HG02938 (cell line): ENCODE measurements around the gene SHC4.

Experiments used
- ATAC-seq: cut with Tn5 transposase; IDR thresholded peaks from one replicate; pipeline ENCODE4 v1.9.1; 2021; ENCODE audit warnings: mild to moderate bottlenecking, moderate library complexity; ENCODE audit not compliant: unreplicated experiment

SHC4 gene, protein sequence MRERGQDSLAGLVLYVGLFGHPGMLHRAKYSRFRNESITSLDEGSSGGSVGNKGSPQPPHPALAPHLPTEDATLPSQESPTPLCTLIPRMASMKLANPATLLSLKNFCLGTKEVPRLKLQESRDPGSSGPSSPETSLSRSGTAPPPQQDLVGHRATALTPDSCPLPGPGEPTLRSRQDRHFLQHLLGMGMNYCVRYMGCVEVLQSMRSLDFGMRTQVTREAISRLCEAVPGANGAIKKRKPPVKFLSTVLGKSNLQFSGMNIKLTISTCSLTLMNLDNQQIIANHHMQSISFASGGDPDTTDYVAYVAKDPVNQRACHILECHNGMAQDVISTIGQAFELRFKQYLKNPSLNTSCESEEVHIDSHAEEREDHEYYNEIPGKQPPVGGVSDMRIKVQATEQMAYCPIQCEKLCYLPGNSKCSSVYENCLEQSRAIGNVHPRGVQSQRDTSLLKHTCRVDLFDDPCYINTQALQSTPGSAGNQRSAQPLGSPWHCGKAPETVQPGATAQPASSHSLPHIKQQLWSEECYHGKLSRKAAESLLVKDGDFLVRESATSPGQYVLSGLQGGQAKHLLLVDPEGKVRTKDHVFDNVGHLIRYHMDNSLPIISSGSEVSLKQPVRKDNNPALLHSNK

DNA sequence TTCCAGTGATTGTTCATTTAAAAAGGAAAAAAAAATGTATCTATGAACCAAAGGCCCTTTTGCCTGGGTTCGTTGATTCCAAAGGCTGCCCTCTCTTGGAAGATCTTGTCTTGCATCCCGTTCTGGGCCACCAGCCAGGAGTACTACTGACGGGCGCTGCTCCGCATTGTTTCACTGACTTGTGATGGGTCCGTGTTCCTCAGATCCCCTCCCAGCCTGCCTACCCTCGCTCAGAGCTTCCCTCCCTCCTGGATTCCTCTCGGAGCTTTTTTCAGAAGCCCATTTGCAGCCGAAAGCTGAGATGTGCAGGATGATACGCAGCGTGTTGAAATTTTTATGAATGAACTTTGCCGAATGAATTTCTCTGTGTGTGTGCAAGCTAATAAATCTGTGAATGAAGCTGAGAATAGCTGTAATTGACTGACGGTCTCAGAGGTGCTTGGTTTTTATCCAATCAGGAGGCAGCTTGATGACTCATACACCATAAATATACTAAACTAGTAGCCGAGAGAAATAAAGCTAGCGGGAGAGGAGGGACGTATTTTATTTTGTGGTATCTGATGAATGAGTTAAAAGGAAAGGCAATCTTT lies at the start of gene SHC4:
Gene SHC4 (minus strand): TSS at position 396 of the 590 bp plus-strand sequence. CDS start 904 bp downstream, outside the sequence.
- ATAC-seq: peak; percentile 38

GRCh38 chr15:48999314-48999713 lies 35.6 kb upstream of the SHC4 start:
- ATAC-seq: no peak

DNA sequence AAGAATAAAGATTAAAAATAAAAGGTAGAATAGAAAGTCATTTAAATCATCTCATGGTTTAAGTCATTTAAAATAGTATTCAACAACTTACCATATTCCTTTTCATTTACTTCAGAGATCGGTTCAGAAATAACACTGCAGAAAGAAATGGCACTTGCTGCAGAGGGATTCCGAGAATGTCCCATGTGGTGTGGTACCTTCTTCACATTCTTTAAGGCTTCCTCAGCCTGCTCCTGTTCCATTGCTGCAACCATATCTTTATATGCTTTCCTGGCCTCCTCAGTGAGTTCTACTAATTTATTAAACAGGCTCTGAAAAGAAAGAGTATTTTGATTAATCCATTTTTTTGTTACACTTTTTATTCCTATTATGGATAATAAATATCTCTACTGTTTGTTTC lies 32.6 kb upstream of the SHC4 start:
- no peak for ATAC-seq

DNA sequence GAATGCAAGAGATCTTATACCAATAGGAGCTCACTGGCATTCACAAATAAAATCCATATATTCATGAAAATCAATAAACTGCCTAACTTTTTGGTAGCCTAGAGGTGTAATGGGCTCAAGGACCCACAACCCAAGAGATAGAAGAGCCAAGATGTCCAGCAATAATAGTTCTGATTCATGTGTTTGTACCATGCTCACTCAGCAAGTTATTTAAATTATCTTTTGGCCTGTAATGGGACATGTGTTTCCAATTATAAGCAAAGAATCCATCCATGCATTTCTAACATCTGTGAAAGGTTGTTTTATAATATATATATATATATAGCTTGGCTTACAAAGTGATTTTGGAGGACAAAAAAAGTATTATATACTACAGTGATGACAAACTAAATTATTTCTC lies 29.7 kb upstream of the SHC4 start:
- ATAC-seq: no peak

DNA sequence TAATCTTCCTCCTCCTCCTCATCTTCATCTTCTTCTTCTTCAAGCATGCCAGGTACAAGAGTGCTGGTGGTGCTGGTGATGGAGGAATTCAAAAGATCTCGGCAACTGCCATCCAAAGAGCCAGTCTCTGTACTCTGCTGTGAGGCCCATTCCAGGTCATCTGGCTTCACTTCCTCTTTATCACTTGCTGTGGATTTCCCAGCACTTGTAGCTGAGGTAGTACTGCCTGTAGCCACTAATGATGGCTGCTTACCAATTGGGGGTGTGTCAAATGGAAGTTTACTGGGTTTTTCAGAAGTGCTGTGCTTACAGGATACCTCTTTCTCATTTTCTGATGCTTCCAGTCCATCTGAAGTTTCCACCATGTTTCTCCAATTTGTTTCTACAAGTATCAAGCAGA lies 28.8 kb upstream of the SHC4 start:
- ATAC-seq: peak; percentile 88

GRCh38 chr15:48992096-48992495 lies 28.4 kb upstream of the SHC4 start:
- no peak for ATAC-seq

GRCh38 chr15:48989170-48989569 lies 25.5 kb upstream of the SHC4 start:
- no peak for ATAC-seq

- ATAC-seq: no peak
Observed at GRCh38 chr15:48987142-48987541, 23.4 kb upstream of the SHC4 start.

- no peak for ATAC-seq
Observed at GRCh38 chr15:48986240-48986639, 22.5 kb upstream of the SHC4 start.

DNA sequence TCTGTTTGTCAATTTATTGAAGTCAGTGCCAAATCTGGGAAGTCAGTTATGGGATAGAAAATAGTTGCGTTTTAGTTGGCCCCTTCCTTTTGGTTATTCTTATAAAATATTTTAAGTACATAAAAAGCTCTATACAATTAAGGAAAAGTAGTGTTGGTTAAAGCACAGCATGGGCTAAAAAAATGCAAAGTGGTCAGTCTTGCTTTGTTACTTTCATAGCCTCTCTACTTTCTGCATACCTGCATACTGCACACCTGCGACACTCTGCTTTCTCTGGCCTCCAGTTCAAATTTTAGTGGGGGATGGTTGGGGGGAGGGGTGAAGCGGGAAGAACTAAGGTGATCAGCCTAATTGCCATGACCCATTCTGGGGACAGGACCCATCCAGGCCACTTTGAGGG lies 21.8 kb upstream of the SHC4 start:
- ATAC-seq: no peak

GRCh38 chr15:48984811-48985352 lies 21.2 kb upstream of the SHC4 start:
- ATAC-seq: no peak

GRCh38 chr15:48984021-48984710 lies 20.4 kb upstream of the SHC4 start:
- ATAC-seq: no peak

- ATAC-seq: no peak
Observed at GRCh38 chr15:48983300-48983699, 19.6 kb upstream of the SHC4 start.

DNA sequence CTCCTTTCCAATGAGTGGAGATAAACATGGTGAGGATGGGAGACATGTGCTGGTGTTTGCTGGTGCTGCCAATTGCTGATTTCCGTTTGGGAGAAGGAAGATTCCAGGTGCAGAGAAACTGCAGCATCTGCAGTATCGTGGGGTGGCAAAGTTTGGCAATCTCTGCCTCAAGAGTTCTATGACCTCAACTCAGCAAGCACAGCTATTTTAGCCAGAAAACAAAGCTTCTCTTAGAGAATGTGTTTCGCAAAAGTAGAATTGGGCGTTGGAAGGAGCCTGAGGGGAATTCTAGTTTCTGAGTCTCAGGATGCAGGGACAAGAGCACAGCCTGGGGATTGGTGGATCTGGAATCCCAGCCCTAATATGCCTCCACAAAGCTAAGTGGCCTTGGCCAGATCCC lies 18.2 kb upstream of the SHC4 start:
- no peak for ATAC-seq

DNA sequence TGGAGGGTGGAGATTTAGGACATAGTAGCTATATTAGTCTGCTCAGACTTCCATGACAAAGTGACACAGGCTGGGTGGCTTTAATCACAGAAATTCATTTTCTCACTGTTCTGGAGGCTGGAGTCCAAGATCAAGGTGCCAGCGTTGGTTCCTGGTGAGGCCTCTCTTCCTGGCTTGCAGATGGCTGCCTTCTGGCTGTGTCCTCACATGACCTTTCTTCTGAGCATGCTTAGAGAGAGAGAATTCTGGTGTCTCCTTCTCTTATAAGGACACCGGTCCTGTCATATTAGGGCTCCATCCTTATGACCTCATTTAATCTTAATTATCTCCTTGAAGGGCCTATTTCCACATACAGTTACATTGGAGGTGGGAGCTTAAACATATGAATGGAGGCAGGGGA lies 14.9 kb upstream of the SHC4 start:
- ATAC-seq: no peak

GRCh38 chr15:48976444-48977088 lies 12.8 kb upstream of the SHC4 start:
- ATAC-seq: no peak

DNA sequence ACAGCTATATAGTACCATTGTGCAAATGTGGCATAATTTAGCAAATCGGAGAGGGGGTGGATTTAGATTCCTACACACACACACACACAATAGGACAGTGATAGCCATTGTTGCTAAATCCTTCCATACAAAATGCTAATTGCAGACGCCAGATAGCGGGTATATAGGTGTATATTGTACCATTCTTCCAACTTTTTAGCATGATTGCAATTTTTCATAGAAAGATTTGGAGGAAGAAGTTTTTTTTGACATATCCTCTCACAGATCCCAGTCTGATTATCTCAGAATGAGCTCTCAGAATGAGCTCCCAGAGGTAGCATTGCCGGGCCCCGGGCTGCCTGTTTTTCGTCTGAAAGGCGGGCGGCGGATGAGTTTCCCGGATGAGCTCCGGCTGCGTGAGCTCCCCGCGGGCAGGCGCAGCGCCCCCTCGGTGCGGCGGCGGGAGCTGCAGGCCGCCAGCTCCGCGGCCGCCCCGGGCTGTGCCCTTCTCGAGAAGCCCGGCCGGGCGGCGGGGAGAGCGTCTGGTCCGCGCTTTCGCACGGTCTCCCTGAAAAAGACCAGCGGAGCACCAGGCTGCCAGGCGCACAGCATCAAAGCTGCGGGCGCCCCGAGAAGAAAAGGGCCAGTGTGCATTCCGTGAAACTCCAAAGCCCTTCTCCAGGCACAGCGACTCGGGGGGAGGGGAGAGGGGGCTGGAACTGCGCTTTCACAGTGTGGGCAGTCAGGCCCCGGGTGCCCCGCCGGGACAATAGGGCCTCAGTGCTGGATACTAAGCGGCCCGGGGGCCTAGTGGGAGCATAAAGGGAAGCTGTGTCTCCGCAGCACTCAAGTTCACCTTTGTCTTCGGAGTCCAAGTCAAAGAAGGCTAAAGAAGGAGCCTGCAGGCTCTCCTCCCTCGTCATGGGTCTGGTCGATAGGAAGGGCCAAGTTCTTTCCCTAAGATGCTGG lies 12.0 kb upstream of the SHC4 start:
- peak; percentile 74 for ATAC-seq

GRCh38 chr15:48974882-48975281 lies 11.2 kb upstream of the SHC4 start:
- no peak for ATAC-seq

DNA sequence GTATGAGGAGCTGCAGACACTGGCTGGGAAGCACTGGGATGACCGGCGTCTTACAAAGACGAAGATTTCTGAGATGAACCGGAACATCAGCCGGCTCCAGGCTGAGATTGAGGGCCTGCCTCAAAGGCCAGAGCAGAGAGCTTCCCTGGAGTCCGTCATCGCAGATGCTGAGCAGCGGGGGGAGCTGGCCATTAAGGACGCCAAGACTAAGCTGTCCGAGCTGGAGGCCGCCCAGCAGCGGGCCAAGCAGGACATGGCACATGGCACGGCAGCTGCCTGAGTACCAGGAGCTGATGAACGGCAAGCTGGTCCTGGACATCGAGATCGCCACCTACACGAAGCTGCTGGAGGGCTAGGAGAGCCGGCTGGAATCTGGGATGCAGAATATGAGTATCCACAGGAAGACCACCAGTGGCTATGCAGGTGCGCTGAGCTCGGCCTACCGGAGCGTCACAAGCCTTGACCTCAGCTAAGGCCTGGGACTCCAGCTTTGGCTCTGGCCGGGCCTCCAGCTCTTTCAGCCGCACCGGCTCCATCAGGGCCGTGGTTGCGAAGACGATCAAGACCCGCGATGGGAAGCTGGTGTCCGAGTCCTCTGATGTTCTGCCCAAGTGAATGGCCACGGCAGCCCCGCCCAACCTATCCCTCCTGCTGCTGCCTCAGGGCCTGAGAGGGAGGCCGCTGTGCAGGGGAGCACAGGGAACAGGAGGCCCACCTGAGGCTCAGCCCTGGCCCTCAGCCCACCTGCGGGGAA lies 9.2 kb upstream of the SHC4 start:
- no peak for ATAC-seq
